ENCODE data around the gene CD99.
"Not testable (repeated sequence)": the region's sequence is repeated elsewhere in the genome, so short reads cannot be mapped to it uniquely, and the experiment has no call there.

The CD99 gene

DNA sequence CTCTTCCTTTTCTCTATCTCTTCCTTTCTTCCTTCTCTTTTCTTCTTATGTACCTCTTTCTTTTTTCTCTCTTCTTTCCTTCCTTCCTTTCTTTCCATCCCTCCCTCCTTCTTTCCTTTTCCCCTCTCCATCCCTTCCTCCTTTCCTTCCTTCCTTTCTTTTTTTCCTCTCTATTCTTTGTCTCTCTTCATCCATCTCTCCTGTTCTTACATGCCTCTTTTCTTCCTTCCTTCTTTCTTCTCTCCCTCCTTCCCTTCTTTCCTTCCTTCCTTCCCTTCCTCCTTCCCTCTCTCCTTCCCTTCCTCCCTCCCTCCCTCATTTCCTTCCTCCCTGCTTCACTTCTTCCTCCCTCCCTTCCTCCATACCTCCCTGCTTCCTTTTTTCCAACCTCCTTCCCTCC, 41.6 kb downstream of the CD99 start:
- DNase-seq: no peak

- no peak for DNase-seq
These were observed 42.2 kb downstream of the CD99 start for GRCh38 chrX:2733286-2733685.

DNA sequence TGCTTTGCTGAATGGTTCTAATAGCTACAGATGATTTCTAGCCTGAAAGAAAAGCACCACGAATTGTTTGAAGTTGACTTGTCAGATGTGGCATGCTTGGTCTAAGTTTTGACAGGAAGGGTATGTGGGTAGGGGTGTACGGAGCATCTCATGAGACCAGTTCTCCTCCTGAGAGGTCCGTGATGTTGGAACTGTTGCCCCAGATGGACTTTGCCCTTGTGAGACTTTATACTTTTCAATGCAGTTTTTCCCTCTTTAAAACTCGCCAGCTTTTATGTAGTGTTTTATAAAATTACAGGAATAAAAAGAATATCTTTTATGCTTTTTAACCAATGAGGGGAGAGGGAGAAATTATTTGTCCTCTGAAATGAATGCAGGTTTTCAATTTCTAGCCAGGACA, 44.2 kb downstream of the CD99 start:
- no peak for DNase-seq

DNA sequence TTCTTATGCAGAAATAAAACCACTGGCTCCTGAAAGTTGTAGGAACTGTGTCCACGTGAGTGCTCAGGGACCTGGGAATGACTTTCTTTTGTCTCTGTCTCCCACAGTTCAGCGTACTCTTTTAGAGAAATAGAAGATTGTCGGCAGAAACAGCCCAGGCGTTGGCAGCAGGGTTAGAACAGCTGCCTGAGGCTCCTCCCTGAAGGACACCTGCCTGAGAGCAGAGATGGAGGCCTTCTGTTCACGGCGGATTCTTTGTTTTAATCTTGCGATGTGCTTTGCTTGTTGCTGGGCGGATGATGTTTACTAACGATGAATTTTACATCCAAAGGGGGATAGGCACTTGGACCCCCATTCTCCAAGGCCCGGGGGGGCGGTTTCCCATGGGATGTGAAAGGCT, 49.6 kb downstream of the CD99 start:
- no peak for DNase-seq

- DNase-seq: no peak
These were observed 50.3 kb downstream of the CD99 start for GRCh38 chrX:2741386-2741785.

DNA sequence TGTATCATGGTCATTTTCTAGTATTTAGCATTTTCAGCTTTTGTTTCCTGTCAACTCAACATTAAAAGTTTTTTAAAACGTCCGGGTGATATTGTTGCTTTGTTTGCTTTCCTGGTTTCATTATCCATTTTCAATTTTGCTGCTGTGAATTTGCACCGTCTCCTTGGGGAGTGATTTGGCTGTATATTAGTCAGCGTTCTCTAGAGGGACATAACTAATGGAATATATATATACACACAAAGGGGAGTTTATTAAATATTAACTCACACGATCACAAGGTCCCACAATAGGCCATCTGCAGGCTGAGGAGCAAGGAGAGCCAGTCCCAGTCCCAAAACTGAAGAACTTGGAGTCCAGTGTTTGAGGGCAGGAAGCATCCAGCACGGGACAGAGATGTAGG, 55.2 kb downstream of the CD99 start:
- not testable (repeated sequence) for DNase-seq

DNA sequence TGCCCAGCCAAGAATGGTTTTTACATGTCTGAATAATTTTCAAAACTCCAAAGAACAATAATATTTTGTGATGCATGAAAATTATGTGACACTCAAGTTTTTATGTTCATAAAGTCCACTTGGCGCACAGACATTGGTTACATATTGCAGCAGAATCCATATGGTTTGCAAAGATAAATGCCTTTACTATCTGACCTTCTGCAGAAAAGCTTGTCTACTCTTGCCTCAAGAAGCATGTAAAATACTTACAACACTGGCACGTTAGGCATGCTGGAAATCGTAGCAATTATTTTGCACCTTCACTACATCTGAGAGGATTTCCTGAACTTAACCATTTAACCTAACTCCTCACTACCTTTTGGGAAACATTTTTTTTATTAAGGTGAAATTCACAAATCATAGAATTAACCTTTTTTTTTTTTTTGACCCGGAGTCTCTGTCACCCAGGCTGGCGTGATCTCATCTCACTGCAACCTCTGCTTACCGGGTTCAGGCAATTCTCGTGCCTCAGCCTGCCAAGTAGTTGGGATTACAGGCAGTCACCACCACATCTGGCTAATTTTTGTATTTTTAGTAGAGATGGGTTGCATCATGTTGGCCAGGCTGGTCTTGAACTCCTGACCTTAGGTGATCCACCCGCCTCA, 57.2 kb downstream of the CD99 start:
- DNase-seq: no peak

DNA sequence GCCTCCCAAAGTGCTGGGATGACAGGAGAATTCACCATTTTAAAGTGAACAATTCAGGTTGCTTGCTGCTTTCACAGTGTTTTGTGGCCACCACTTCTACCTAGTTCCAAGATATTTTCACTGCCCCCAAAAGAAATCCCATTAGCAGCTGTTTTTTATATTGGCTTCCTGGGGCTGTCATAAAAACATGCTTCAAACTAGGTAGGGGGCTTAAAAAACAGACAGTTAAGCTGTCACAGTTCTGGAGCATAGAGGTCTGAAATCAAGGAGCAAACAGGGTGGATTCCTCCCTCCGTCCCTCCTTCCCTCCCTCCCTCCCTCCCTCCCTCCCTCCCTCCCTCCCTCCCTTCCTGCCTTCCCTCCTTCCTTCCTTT, 57.7 kb downstream of the CD99 start:
- DNase-seq: no peak

DNA sequence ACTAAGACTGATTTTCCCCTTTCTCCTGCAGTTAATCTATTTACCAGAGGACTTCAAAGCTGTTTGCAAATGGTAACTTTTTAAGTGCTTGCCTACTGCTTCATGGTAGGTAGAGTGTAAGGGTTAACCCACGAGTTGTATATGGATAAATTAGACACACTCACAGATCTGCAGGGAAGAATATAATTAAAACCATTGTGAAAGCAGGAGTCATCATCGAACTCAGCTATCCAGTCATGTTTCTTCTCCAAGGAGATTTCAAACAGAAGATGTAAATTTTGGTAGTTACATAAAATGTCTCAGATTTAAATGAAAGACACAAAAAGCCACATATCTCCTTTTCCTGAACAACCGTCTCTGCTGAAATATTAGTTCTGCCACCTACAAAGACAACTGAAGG, 60.2 kb downstream of the CD99 start:
- no peak for DNase-seq

DNA sequence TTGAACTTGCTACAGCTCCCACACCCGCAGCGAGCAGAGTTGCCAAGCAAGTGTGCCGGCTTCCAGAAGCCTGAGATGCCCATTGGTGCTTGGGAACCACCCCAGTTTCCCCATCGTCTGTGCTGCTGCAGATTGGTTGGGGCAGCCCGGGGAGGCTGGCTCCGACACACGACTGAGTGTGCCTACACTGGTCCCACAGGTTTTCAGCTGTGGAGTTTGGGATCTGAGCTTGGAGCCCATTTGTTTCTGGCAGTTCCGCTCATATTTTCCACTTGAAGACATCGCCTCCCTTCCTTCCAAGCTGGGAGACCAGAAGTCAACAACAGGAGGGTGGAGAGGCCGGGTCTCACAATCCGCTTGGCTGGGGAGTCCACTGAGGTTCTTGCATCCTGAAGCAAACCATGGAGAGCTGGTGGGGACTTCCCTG, 60.8 kb downstream of the CD99 start, which contains the start of gene XG:
XG (plus strand) TSS at position 167 of the 427 bp plus-strand sequence; CDS start at position 402, 235 bp downstream.
- DNase-seq: not testable (repeated sequence)

DNA sequence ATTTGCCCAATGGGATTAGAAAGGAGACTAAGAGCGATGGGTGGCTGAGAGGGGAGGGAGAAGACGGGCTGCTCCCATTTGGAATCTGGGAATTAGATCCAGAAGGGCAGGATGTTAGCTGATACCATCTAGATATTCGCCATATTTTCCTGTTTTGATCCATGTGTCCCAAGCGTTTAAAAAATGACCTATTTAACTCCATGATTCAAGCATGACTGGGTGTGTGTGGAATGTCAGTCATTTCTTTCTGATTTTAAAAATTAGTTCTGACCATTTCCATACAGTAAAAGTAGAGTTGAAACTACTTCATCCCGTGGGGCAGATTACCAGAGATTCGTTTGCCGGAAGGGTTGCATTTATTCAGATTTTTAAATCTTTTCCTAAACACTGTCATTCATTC, 61.3 kb downstream of the CD99 start:
- not testable (repeated sequence) for DNase-seq

DNA sequence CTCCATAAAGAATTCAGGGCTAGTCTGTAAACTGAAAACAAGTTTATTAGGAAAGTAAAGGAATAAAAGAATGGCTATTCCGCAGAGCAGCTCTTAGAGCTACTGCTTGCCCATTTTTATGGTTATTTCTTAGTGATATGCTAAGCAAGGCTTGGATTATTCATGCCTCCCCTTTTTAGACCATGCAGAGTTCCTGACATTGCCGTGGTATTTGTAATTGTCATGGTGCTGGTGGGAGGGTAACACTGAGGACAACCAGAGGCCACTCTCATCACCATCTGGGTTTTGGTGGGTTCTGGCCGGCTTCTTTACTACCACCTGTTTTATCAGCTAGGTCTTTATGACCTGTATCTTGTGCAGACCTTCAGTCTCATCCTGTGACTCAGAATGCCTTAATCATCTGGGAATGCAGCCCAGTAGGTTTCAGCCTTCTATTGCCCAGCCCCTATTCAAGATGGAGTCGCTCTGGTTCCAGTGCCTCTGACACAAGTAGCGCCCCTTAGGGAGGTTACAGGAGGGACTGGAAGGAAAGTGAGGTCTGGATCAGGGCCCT, 64.1 kb downstream of the CD99 start:
- DNase-seq: not testable (repeated sequence)

DNA sequence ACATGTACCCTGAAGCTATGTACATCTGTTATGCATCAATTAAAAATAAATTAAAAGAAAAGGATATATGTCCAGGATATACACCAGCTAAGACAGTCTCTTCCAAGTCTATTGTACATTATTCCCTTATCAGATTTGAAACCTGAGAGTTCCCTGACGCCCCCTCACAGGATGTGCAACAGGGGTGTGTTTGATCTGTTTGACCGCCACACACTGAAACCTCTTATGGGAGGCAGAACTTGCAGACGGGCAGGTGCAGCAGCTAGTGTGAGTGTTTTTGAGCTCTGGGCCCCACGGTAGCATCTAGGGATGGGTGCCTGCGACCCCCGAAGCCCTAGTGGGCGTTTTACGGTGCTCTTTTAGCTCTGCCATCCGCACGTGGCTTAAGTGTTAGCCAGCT, 65.5 kb downstream of the CD99 start:
- no peak for DNase-seq

- no peak for DNase-seq
These were observed 70.2 kb downstream of the CD99 start for GRCh38 chrX:2761246-2761645.

GRCh38 chrX:2762671-2763070, 71.6 kb downstream of the CD99 start:
- not testable (repeated sequence) for DNase-seq

DNA sequence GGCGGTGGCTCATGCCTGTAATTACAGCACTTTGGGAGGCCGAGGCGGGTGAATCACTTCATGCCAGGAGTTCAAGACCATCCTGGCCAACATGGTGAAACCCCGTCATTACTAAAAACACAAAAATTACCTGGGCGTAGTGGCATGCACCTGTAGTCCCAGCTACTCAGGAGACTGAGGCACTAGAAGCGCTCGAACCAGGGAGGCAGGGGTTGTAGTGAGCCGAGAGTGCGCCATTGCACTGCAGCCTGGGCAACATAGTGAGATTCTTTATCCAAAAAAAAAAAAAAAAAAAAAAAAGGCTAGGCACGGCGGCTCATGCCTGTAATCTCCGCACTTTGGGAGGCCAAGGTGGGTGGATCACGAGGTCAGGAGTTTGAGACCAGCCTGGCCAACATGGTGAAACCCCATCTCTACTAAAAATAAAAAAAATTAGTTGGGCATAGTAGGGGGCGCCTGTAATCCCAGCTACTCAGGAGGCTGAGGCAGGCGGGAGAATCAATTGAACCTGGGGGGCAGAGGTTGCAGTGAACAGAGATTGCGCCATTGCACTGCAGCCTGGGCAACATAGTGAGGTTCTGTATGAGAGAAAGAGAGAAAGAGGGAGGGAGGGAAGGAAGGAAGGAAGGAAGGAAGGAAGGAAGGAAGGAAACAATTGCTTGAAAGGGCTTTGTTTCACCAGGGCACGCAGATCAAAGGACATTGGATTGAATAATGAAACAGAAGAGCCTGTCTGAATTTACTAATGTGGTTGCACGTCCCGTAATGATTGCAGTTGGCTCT, 73.9 kb downstream of the CD99 start:
- not testable (repeated sequence) for DNase-seq

DNA sequence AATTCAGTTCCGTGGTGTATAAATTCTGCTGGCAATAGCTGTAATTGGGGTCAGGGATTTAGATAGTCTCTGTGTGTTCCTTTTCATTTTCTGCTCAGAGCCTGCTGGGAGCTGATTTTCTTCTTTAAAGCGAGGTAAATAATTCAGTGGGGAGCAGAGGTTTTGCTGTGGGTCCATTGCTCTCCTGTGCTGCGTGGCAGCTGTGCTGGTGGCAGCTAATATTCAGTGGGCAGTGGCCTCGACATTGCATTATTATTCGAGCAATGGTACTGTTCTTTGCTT, 74.4 kb downstream of the CD99 start:
- DNase-seq: no peak

DNA sequence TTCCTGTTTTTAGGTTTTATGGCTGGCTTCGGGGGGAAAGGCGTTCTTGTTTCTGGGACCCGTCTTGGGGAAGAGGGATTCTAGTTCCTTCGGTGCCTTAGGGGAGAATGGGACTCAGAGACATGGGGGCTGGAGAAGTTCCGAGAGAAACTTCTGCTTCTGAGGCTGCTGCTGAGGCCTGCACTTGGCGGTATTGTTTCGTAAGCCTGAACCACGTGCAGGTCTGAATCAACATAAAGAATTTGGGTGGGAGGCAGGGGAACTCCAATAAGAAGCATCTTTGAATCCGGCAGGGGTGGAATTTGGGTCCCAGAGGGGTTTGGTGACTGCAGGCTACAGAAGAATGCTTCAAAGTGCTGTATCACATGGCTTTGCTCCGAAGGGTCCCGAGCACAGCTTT, 75.8 kb downstream of the CD99 start:
- DNase-seq: no peak

DNA sequence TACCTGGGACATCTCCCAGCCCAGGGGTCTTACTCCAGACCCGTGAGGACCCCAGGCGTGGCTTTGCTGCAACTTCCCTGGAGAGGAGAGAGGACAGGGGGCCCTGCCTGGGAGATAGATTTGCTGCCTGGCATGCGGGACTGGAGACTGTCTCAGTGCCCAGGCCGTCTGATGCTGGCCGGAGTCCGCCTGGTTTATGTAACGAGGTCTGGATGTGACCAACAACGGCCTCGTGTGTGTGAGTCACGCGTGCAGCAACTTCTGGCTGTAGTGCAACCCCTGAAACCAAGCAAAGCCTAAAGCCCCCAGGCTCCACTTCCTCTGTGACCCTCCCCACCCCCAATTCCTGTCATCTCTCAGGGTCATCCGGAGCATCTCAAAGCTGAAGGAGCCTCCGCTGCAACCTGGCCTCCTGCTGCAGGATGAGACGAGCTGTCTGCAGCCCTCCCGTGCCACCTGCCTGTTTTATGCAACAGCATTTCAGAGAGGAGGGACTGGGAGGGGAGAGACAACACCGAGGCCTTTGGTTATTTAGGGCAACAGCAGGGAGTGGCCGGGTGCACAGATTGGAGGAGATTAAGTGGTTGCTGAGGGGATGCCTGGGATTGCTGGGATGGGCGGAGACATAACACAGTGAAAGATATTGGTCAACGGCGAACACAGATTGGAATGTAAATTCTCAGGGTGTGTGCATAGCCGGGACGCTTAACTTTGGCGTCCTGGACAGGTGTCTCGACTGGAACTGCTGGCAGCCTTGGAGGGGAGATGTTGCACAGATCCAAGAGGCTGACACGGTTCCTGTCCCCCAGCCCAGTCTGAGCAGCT, 76.7 kb downstream of the CD99 start:
- DNase-seq: no peak

- DNase-seq: no peak
These were observed 78.5 kb downstream of the CD99 start for GRCh38 chrX:2769615-2770014.

GRCh38 chrX:2773166-2774055, 82.3 kb downstream of the CD99 start:
- not testable (repeated sequence) for DNase-seq

DNA sequence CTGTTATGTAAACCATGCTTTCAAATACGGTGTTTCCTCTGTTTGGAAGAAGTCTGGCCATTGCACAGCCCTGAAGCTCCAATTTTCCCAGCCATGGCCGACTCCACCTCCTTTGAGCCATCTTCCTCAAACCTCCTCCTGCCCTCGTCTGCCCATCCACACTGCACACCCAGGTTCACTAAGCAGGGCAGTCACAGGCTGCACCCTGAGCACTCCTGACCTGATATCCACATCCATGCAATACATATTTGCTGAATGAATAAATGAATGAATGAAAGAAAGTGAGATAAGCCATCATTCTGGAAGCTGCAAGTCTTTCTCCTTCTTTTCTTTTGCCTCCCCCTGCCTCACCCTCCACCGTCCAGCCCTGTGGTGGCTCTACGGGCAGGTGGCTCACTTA, 83.0 kb downstream of the CD99 start:
- DNase-seq: no peak

GRCh38 chrX:2774776-2775175, 83.7 kb downstream of the CD99 start:
- no peak for DNase-seq

Data from NCI-H774 (cell line).